ENCODE data around the gene PTPRM. TPM values are rescaled to one million over a fixed set of nuclear protein-coding genes. Genes with fewer than 3 reads are reported as not detected.

The PTPRM gene
- total RNA-seq, 1 donor from 2014 or later: 13.9 TPM

DNA sequence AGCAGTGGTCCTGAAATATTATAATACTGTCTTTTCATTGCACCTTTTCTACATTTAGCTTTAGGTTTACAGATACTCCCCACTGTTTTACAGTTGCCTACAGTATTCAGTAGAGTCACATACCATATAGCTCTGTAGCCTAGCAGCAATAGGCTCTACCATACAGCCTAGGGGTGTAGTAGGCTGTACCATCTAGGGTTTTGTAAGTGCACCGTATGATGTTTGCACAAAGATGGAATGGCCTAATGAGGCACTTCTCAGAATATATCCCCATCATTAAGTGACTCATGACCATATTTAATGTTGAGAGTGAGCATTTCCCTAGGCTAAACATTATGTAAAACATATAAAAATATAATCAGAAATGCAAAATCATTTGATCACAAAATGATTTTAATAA, 530.8 kb downstream of the PTPRM start:
- Histone ChIP-seq H3K4me1 (no peaks in the 10 kb centered on the region), H2AFZ (replicated peaks) (no peak overlapping the region), H3F3A (ENCODE audit: low read depth) (no peaks in the 10 kb centered on the region), H3K27ac (no peak overlapping the region), H3K27me3 (no peaks in the 10 kb centered on the region), H3K9me3 (ENCODE audit: low read depth) (no peaks in the 10 kb centered on the region), H4K20me1 (ENCODE audit: low read depth) (no peaks in the 10 kb centered on the region), H3K79me2 (ENCODE audit: low read depth) (no peaks in the 10 kb centered on the region), H3K9ac (no peak overlapping the region), H3K4me3 (no peak overlapping the region), H3K4me2 (no peak overlapping the region), H3K36me3 (no peaks in the 10 kb centered on the region)
- TF ChIP-seq EZH2 (IDR thresholded peaks at IDR 0.05) (no peak), EZH2phosphoT487 (IDR thresholded peaks at IDR 0.05) (no peak)
- TF ChIP-seq, protein P1, sequence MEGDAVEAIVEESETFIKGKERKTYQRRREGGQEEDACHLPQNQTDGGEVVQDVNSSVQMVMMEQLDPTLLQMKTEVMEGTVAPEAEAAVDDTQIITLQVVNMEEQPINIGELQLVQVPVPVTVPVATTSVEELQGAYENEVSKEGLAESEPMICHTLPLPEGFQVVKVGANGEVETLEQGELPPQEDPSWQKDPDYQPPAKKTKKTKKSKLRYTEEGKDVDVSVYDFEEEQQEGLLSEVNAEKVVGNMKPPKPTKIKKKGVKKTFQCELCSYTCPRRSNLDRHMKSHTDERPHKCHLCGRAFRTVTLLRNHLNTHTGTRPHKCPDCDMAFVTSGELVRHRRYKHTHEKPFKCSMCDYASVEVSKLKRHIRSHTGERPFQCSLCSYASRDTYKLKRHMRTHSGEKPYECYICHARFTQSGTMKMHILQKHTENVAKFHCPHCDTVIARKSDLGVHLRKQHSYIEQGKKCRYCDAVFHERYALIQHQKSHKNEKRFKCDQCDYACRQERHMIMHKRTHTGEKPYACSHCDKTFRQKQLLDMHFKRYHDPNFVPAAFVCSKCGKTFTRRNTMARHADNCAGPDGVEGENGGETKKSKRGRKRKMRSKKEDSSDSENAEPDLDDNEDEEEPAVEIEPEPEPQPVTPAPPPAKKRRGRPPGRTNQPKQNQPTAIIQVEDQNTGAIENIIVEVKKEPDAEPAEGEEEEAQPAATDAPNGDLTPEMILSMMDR (IDR thresholded peaks at IDR 0.05): no peak
- DNase-seq (ENCODE audit: low spot score): no peak
- Mint-ChIP-seq H3K27me3 (ENCODE audit: insufficient read depth, low read depth) (no peaks in the 10 kb centered on the region), H3K4me3 (no peak overlapping the region), H3K27ac (no peak overlapping the region), H3K4me1 (no peaks in the 10 kb centered on the region), H3K9me3 (no peaks in the 10 kb centered on the region), H3K36me3 (peaks cover 11% of the 10 kb centered on the region)

DNA sequence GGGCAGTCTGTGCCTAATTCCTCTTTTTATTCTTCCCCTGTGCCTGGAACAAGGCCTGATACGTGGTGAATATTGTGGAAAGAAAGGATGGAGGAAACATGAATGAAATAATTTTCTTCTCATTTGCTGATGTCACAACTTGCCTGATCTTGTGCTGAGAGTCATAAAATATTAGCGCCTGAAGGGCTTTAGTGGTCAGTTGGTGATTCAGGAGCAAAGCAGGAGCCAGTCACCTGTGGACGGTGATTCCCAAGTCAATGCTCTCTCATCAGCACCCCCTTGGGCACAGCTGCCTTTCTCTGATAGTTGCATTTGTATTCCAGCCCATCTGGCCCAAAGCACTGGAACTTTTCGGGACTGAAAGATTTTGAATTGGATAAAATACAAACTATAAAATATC, 539.5 kb downstream of the PTPRM start:
- H3F3A ChIP-seq (ENCODE audit: low read depth): no peaks in the 10 kb centered on the region
- Mint-ChIP-seq H3K27me3 (ENCODE audit: insufficient read depth, low read depth) (peaks cover 3% of the 10 kb centered on the region), H3K9me3 (peaks cover 4% of the 10 kb centered on the region), H3K36me3 (peaks cover 11% of the 10 kb centered on the region), H3K4me1 (peaks cover 18% of the 10 kb centered on the region), H3K27ac (no peak overlapping the region), H3K4me3 (no peak overlapping the region)
- no peaks in the 10 kb centered on the region for H4K20me1 ChIP-seq (ENCODE audit: low read depth)
- H3K4me1 ChIP-seq: peaks cover 11% of the 10 kb centered on the region
- H3K79me2 ChIP-seq (ENCODE audit: low read depth): no peaks in the 10 kb centered on the region
- H3K9me3 ChIP-seq (ENCODE audit: low read depth): no peaks in the 10 kb centered on the region
- H2AFZ ChIP-seq (replicated peaks): no peak overlapping the region
- no peak overlapping the region for H3K4me3 ChIP-seq
- H3K4me2 ChIP-seq: no peak overlapping the region
- TF ChIP-seq, protein P1 (IDR thresholded peaks at IDR 0.05): no peak
- TF ChIP-seq EZH2 (IDR thresholded peaks at IDR 0.05) (no peak), EZH2phosphoT487 (IDR thresholded peaks at IDR 0.05) (no peak)
- H3K27me3 ChIP-seq: no peaks in the 10 kb centered on the region
- H3K9ac ChIP-seq: no peak overlapping the region
- no peak for DNase-seq (ENCODE audit: low spot score)
- H3K36me3 ChIP-seq: no peaks in the 10 kb centered on the region
- H3K27ac ChIP-seq: no peak overlapping the region

DNA sequence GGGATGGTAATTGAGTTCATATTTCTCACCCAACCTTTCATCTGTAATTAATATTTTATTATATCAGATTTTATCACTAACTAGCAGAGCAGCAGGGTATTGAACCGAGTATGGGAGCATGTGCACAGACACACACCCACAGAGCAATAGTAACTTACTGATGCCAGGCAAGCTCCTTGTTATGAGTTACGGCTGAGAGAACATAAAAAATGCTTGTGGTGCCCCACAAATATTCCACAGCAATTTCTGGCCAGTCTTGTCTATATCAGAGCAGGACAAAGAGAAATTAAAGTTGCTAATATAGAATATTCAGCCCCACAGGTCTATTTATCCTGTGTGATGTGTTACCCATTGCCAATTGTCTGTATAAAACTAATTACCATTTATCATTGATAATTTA, 540.3 kb downstream of the PTPRM start:
- H3K27ac ChIP-seq: no peak overlapping the region
- Mint-ChIP-seq H3K27me3 (ENCODE audit: insufficient read depth, low read depth) (peaks cover 3% of the 10 kb centered on the region), H3K27ac (no peak overlapping the region), H3K9me3 (peaks cover 4% of the 10 kb centered on the region), H3K36me3 (peaks cover 9% of the 10 kb centered on the region), H3K4me3 (no peak overlapping the region), H3K4me1 (peaks cover 18% of the 10 kb centered on the region)
- no peaks in the 10 kb centered on the region for H3K79me2 ChIP-seq (ENCODE audit: low read depth)
- no peak for DNase-seq (ENCODE audit: low spot score)
- no peaks in the 10 kb centered on the region for H3K27me3 ChIP-seq
- no peaks in the 10 kb centered on the region for H3K36me3 ChIP-seq
- H3K4me1 ChIP-seq: peaks cover 11% of the 10 kb centered on the region
- H2AFZ ChIP-seq (replicated peaks): no peak overlapping the region
- H3K9ac ChIP-seq: no peak overlapping the region
- no peaks in the 10 kb centered on the region for H3K9me3 ChIP-seq (ENCODE audit: low read depth)
- H3K4me2 ChIP-seq: no peak overlapping the region
- H4K20me1 ChIP-seq (ENCODE audit: low read depth): no peaks in the 10 kb centered on the region
- no peaks in the 10 kb centered on the region for H3F3A ChIP-seq (ENCODE audit: low read depth)
- H3K4me3 ChIP-seq: no peak overlapping the region
- TF ChIP-seq EZH2 (IDR thresholded peaks at IDR 0.05): no peak
- TF ChIP-seq, protein P1 (IDR thresholded peaks at IDR 0.05): no peak

Data from neural progenitor cell (in vitro differentiated cells).